ENCODE results near the gene NCK2.

NCK2 gene

DNA sequence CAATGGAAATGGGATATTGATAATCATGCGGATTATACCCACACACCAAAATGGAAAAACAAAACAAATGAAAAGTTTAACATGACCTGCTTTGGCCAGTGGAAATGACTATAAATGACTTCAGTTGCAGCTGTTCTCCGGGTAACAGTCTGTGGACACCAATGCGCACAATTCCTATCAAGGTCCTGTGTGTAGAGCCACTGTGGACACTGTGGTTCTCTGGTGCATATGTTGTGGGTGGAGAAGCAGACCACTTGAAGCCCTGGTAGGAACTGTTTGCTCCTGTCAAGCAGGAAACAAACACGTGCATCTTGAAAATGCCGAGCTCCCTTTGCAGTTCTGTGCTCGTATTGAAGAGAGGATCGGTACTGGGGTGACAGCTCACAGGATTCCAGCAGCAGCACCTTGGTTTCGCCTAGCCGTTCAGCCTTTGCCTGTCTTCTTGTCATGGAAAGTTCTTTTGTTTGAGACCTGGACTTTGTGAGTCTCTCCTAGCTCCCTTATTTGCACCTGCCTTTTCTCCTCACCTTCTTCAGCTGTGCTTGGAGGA is 32.9 kb downstream of the NCK2 start:
- no peak for DNase-seq (ENCODE audit: low read depth)

DNA sequence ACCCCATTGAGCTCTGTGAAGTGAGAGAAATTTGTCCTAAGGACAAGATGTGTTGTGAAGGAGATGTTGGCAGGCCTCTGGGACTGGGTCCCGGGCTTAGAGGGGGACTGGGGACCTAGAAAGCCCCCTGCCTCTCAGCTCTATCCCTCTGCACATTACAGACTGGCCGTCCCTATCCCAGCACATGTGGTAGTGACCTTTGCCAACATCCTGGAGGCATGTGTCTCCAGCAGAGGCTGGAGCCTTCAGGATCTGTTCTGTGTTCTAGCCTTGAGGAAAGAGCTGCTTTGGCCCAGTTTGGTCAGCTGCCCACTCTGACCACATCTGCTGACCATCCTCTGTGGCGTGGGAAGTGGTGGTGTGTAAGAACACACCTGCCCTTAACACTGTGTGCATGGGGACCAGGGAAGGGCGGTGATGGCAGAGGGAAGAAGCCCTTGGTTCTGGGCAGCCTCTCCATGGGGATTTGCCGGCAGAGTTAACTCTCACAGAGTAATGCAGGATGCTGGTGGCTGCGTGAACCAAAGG is 33.4 kb downstream of the NCK2 start:
- DNase-seq (ENCODE audit: low read depth): no peak

DNA sequence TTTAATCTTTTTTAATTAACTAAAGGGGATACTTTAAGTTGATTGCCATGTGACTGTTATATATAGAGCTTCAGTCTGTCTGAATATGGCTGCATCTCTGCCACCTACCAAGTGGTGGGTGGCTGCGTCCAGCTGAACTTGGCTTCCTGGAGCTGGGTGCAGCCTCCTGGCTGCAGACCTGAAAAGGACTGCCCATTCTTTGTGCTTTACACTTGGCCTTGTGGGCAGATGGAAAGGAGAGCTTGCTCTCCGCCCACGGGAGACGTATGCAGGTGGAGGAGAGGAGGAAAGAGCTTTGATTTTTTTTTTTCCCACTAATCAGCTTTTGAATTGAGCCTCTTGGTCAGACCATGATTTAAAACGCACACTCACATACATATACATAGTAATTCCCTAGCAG is 34.7 kb downstream of the NCK2 start:
- no peak for DNase-seq (ENCODE audit: low read depth)

DNA sequence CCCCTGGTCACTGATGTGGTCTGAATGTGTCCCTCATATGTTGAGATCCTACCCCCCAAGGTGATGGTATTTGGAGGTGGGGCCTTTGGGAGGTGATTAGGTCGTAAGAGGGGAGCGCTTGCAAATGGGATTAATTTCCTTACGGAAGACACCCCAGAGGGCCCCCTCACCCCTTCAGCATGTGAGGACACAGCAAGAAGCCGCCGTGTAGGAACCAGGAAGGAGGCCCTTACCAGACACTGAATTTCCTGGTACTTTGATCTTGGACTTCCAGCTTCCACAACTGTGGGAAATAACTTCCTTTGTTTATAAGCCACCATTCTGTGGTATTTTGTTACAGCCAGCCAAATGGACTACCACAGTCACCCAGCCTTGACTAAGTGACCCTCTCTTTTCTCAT is 35.9 kb downstream of the NCK2 start:
- no peak for DNase-seq (ENCODE audit: low read depth)

DNA sequence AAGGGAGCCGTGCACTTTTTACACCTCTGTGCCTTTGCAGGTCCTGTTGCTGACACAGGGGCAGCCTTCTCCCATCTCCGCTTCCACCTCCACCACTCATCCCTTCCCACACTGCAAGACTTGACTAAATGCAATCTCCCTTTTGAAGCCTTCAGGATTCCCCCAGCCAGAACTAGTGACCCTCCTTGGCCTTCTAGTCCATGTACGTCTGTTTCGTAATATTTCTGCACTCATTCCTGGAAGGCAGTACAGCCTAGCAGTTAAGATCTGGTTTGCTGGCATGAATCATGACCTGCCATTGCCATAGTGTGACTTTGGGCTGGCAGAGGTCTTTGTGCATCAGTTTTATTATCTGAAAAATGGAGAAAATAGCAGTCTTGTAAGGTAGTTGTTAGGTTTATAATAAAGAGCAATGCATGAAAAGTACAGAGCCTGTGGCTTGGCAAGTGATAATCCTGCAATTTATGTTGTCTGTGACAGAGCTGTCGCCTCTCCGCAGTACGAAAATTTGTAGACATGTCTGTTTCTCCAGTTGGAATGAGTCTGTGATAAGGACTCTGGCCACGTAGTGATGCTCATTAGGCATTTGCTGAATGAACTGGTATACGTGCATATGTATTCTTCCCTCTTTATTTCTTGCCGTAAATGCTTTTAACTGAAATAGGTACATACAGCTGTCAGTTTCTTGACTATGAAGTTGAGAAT is 36.7 kb downstream of the NCK2 start:
- DNase-seq (ENCODE audit: low read depth): no peak

DNA sequence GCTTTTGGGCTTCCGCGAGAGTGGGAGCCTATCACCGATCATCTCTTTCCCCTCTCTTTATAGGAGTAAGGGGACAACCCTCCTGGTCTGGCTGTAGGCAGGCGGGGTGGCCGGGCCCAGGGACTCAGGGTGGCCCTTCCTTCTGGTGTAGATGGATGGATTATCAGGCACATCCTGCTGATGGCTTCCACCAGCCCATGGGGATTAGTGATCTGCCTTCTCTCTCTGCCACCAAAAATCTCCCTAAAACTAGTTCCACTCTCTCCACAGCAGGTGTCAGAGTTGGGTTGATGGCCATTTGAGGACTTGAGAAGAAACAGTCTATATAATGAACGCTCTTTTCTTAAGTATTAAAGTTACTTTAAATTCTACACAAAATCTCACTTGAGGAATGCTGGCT is 37.4 kb downstream of the NCK2 start:
- DNase-seq (ENCODE audit: low read depth): no peak

DNA sequence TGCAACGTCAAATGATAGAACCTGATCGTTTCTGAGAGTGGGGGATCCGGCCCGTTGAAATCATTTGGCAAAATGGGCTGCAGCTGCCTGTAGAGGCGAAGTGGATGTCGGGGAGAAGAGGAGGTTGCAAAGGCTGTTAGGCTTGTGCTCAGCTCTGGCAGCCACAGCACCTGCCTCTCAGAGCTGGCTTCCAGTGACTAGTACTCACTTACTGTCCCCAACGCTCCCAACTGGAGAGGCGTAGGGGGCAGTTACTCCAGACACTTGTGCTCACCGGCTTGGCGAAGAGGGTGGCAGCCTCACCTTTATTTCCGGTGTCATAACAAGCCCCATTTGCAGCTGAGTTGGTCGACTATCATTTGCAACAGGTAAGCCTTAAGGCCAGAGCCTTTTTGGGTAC is 37.9 kb downstream of the NCK2 start:
- no peak for DNase-seq (ENCODE audit: low read depth)

DNA sequence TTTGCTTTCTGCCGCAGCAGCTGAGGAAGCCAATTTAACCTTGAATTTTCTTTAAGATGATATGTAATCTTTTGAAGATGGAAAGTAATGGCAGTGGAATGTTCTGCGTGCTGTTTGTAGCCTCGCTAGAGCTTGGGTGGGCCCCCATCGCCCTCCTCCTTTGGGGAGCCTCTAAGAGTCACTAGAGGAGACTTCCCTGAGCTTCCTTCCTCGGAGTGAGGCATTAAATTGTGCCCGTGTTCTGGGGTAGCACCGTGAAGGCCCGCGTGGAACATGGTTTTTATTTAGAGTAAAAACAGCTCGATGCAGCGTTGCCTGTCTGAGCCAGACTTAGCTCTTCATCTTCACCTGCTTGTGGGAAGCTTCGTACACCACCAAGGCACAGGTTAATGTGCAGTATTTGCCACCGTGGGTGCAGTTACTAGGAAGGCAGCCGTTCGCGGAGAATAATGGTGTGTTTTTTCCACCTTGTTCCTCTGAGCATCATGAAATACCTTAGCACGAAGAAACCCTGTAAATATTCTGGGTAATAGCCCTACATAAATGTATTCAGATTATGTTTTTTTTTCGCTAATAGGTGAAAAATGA is 38.5 kb downstream of the NCK2 start:
- DNase-seq (ENCODE audit: low read depth): no peak

DNA sequence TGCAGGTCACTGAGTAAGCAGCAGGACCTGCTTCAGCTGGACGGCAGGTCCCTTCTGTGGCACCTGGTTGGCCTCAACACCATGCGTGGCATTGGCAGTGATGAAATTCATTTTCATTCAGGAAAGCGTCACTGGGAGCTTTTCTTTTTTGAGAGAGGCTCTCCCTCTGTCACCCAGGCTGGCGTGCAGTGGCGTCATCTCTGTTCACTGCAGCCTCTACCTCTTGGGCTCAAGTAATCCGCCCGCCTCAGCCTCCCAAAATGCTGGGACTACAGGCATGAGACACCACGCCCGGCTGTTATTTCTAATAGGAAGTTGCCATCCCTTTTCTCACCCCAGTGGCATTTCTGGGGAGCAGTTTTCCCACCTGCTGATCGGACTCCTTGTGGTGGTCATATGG is 39.3 kb downstream of the NCK2 start:
- no peak for DNase-seq (ENCODE audit: low read depth)

DNA sequence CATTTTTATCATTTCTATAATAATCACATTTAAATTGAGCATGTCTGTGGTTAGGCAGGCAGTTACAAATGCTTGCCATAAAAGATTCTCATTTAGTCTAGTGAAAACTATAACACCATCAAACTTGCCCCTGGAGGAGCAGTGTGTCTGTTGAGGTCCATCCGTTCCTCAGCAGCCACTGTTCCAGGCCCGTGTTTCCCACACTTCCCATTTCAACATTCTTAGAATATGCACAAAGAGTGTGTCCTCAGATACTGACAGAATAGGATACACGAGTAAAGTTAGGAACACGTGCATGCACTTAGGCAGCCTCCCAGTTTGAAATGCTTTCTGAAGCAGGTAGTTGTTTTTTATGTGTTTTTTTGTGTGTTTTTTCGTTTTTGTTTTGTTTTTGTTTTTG is 39.9 kb downstream of the NCK2 start:
- no peak for DNase-seq (ENCODE audit: low read depth)

DNA sequence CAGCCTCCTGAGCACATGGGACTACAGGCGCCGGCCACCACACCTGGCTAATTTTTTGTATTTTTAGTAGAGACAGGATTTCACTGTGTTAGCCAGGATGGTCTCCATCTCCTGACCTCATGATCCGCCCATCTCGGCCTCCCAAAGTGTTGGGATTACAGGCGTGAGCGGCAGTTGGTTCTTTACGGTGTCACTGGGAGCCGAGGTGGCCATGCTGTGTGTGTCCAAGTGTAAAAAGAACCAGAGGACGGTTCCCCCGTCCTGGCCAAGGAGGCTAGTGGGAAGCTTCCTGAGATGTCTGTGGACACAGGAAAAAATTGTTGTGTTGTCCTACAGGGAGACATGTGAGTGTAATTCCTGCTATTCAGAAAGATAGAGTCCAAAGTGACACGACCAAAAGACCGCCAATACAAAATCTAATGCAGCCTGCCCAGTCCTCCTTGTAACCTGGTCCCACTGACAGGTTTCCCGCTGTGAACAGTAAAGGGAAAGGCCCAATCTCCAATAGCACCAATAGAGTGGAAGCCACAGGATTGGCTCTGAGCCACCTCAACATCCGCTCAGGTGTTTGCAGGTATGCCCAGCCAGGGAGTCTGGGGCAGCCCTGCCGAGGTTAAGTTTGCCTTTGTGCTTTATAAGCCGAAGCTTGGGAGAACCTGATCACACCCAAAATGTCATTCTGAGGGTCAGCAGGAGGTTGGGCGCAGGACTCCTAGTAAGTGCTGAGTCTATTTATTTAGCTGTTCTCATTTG is 40.6 kb downstream of the NCK2 start:
- DNase-seq (ENCODE audit: low read depth): no peak

DNA sequence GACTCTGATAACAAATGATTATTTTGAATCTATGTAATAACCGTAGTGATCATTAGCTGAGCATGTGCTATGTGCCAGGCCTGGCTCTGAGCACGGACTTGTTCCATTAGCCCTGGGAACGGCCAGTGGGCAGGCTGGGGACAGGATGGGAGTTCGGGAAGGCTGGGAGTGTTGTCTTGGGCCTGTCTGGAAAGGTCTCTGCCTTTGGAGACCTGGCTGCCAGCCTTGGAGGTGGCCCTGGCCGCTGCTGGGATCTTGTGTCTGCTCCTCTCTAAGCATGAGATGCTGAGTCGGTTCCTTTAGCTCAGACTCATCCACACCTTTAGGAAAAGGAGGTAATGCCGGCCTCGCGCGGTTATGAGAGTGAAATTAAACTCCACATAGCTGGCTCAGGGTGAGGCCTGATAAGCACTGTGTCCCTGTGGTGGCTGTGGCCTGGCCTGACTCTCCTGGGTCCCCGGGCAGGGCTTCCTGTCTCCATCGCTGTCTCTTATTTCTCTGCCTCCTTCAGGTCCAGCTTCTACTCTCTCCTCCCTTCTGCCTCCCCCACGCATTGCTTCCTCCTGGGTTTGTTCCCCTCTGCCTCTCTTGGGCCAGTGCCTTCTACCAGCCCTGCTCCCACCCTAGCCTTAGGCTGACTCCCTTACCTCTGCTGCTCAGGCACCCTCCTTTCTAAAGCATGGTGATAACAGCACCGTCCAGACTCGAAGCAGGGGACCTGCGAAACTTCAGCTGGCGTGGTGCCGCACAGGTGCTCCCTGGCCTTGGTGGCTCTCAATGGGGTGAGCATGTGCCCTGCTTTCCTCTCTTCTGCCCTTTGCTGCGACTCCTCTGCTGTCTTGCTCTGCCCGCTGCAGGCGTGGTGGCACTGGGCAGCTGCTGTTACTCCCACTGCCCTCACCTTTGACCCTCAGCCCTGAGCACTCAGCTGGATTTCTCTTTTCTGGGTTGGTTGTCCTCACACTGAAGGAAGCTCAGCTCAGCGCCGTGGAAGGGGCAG is 41.8 kb downstream of the NCK2 start:
- no peak for DNase-seq (ENCODE audit: low read depth)

DNA sequence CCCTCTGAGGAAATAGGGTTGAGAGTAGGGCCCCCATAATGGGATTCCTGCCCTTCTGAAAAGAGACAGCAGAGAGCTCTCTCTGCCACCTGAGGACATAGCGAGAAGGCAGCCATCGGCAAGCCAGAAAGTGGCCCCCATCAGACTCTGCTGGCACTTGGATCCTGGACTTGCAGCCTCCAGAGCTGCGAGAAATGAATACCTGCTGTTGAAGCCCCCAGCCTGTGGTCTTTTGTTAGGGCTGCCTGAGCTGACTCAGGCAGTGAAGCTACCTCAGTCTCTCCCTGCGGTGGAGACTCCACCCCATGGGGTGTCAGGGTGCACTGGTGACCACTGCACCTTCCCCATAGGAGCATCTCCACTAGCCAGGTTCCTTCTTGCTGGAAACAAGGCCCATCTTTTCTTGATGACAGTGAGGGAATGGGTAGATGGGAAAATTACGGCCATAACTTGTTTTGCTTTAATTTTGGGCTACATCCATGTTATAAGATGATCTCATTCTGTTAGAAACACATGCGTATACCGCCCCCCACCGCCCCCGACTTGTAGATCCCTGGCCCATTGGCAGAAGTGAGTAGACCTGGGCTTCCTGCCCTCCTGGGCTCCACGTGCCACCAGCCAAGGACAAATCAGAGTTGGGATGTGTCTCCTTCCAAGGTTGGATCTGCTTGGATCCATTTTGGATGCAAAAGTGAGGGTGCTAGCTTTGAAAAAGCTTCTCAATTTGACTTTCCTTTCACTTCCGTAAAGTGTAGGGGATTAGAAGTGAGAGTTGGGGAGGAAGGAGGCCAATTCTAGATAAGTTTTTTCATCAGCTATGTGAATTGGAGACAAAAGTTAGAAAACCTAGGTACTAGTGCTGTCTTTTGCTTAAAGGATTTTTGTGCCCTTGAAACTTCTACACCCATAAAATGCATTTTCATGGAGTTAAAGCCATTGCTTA is 42.9 kb downstream of the NCK2 start:
- DNase-seq (ENCODE audit: low read depth): no peak

DNA sequence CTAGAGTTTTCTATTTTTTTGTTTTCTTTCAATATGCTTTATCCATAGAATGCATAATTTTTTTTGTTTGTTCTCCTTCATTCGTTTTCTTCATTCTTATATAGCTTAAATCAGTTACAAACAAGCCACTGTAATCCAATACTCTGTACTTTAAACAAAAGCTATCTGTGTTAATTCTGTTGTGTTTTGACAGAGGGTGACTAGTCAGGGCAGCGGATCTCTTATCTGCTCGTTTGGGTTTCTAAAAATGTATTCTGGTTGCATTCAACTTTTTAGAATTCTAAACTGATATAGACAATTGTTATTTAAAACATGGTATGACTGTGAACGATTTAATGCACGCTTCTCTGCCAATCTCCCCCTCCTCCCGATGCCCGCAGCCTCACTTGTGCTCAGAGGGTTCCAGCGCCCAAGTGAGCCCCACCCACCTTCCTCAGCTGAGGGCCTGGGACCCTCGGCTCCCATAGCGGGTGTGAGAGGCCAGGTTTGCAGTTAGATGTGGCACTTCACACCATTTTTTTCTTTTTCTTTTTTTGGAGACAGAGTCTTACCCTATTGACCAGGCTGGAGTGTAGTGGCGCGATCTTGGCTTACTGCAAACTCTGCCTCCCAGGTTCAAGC is 44.1 kb downstream of the NCK2 start:
- DNase-seq (ENCODE audit: low read depth): no peak

DNA sequence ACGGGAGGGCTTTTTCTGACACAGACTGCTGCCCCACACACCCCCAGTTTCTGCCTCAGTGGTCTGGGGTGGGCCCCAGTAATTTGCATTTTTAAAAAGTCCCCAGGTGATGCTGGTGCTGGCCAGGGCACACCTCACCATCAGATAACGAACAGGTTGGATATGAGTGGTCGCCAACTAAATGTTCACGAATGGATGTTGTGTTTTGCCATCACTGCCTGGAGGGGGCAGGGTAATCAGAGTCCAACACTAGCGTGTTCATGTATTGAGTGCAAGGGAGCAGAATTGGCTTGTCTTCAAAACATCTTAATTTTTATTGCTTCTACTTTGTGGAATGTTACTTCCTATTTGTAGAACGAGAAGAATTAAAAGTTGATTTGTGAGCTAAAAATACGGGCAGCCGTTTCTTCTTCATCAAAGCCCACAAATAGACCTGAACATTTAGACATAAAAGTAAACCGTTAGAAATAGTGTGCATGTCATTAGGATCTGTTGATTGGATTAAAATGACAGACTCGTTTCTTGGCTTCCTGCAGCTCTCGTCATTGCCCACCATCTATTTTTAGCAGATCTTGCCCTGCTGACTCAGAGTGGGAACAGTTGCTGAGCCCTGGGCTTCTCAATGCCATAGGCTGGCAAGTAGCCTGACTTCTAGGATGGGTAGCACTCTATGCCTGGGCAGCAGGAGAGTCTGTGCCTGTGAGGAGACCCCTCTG is 45.2 kb downstream of the NCK2 start:
- no peak for DNase-seq (ENCODE audit: low read depth)

DNA sequence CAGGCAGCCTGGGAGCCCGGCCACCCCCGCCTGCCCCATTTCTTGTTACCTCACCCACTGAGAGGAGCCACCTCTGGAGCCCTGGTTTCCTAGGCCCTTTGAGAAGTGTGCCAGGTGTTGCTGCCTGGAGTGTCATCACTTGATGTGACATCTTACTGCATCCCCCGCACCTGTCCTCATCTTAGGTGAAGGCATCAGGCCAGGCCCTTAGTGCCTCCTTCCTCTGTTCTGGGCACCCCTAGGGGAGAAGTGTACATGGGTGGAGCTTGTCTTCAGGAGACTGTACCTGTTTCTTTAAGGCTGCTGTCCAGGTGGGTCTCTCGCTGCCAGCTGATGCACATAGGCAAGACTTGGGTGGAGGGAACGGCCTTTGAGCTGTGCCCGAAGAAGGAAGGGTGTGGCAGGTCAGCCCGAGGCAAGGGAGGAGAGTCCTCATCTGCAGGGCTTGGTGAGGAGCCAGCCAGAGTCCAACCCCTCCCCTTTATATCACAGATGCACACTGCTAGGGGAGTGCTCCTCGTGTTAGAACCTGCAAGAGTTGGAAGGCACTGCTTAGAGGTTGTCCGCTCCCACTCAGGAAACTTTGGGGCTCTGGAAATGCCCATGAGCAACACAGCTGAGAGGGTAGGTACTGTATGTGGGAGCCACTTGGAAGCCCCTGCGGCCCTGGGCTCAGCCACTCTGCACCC is 45.9 kb downstream of the NCK2 start:
- no peak for DNase-seq (ENCODE audit: low read depth)

DNA sequence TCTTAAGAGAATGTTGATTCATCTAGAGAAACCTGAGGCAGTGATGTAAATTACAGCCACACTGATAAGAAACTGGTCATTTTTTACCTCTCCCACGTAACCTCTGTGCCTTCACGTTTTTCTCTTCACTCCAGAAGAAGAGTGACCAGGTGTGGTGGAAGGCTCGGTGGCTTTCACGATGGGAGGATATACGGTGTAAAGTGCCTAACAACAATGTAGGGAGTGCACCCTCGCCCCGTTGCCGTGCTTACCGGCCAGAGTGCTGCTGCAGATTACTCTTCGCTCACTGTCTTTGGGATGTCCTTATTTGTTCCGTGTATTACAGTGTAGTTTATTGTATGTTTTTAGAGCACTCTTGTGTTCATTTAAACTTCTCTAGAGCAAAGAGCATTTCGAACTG is 46.5 kb downstream of the NCK2 start:
- DNase-seq (ENCODE audit: low read depth): no peak

DNA sequence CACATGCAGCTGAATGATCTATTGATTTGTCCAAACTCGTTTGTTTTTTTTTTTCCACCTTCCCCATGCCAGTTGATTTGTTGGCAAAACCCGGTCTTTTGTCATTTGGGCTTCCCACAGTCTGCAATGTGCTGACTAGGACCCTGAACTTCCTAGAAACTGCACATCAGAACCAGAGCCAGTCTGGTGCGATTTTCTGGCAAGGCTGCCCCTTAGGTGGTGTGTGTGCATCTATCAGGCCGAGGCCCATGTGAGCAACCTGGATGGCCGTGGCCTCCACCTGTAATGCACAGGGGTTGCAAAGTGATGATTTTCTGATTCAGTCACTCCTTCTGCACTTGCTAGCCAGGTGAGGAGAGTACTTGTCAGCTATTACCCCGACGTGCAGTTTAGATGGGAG is 47.8 kb downstream of the NCK2 start:
- DNase-seq (ENCODE audit: low read depth): no peak

Data from HS-5 (cell line).